ENCODE data around the gene PSMB7. TPM values are rescaled to one million over a fixed set of nuclear protein-coding genes. Genes with fewer than 3 reads are reported as not detected.

The PSMB7 gene
- total RNA-seq, 1 experiment from 2014 or later, result 187 TPM

GRCh38 chr9:124353166-124353768, 62.0 kb downstream of the PSMB7 start (continued):
- TF ChIP-seq PRDM15 (CRISPR knock-in tag; IDR thresholded peaks at IDR 0.05), result no peak
- TF ChIP-seq, protein P1, sequence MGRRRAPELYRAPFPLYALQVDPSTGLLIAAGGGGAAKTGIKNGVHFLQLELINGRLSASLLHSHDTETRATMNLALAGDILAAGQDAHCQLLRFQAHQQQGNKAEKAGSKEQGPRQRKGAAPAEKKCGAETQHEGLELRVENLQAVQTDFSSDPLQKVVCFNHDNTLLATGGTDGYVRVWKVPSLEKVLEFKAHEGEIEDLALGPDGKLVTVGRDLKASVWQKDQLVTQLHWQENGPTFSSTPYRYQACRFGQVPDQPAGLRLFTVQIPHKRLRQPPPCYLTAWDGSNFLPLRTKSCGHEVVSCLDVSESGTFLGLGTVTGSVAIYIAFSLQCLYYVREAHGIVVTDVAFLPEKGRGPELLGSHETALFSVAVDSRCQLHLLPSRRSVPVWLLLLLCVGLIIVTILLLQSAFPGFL (CRISPR knock-in tag; IDR thresholded peaks at IDR 0.05; ENCODE audit: borderline replicate concordance), result no peak

GRCh38 chr9:124352616-124353015, 62.6 kb downstream of the PSMB7 start:
- peak overlapping the region; percentile 78 for H3K27ac Mint-ChIP-seq
- H3K4me3 Mint-ChIP-seq, result no peak overlapping the region
- no peak for DNase-seq (ENCODE audit: low spot score)
- ATAC-seq, result no peak
- H3K4me1 Mint-ChIP-seq, result no peaks in the 10 kb centered on the region
- POLR2A ChIA-PET, result no interaction called here
- CTCF ChIA-PET, result interaction anchor here (0.6 kb wide), 1 partner anchor 10 kb away, joined by 10 read pairs; no protein-coding TSS in a partner anchor
- no peak for TF ChIP-seq MLX (CRISPR knock-in tag; IDR thresholded peaks at IDR 0.05)
- H3K27me3 Mint-ChIP-seq (ENCODE audit: low read depth), result no peaks in the 10 kb centered on the region
- H3K36me3 Mint-ChIP-seq, result peaks cover 41% of the 10 kb centered on the region
- H3K9me3 Mint-ChIP-seq, result no peaks in the 10 kb centered on the region

GRCh38 chr9:124351672-124352468, 63.4 kb downstream of the PSMB7 start:
- H3K27ac Mint-ChIP-seq, result no peak overlapping the region
- peaks cover 41% of the 10 kb centered on the region for H3K36me3 Mint-ChIP-seq
- ChIA-PET CTCF (no interaction called here), POLR2A (no interaction called here)
- H3K4me1 Mint-ChIP-seq, result no peaks in the 10 kb centered on the region
- DNase-seq (ENCODE audit: low spot score), result peak; percentile 7
- H3K9me3 Mint-ChIP-seq, result no peaks in the 10 kb centered on the region
- no peak overlapping the region for H3K4me3 Mint-ChIP-seq
- H3K27me3 Mint-ChIP-seq (ENCODE audit: low read depth), result no peaks in the 10 kb centered on the region
- ATAC-seq, result no peak
- TF ChIP-seq ZNF671 (CRISPR knock-in tag; IDR thresholded peaks at IDR 0.05) (no peak), ZNF416 (CRISPR knock-in tag; IDR thresholded peaks at IDR 0.05) (no peak), ATF1 (CRISPR knock-in tag; IDR thresholded peaks at IDR 0.05) (no peak), ZNF138 (CRISPR knock-in tag; conservative IDR thresholded peaks at IDR 0.05) (no peak), ZNF317 (CRISPR knock-in tag; IDR thresholded peaks at IDR 0.05; ENCODE audit: borderline replicate concordance, low read depth) (no peak), NFATC4 (CRISPR knock-in tag; IDR thresholded peaks at IDR 0.05) (no peak), ZNF121 (CRISPR knock-in tag; IDR thresholded peaks at IDR 0.05) (no peak), PRDM15 (CRISPR knock-in tag; IDR thresholded peaks at IDR 0.05) (no peak), TCF7 (CRISPR knock-in tag; IDR thresholded peaks at IDR 0.05; ENCODE audit: low read depth) (no peak), MYBL2 (CRISPR knock-in tag; IDR thresholded peaks at IDR 0.05) (no peak), GTF2I (CRISPR knock-in tag; conservative IDR thresholded peaks at IDR 0.05) (no peak), ZNF219 (CRISPR knock-in tag; IDR thresholded peaks at IDR 0.05; ENCODE audit: borderline replicate concordance) (no peak), CBFB (CRISPR knock-in tag; IDR thresholded peaks at IDR 0.05; ENCODE audit: low read depth) (no peak), PRRX2 (CRISPR knock-in tag; IDR thresholded peaks at IDR 0.05) (no peak), HMGXB4 (CRISPR knock-in tag; IDR thresholded peaks at IDR 0.05) (no peak), SOX15 (CRISPR knock-in tag; IDR thresholded peaks at IDR 0.05) (no peak)

All from WTC11 (cell line).